Ascending aorta (tissue), 2 donors: ENCODE data around the gene SLC14A1. TPM values are rescaled to one million over a fixed set of nuclear protein-coding genes. Genes with fewer than 3 reads are reported as not detected.

Experiments used
- DNase-seq, 2 donors: peaks; one replicate each; pipeline ENCODE4 v3.0.0-alpha.2; 2019; ENCODE audit warnings: low spot score in 2 of 2
- H3K27ac ChIP-seq, 2 donors: fragments of 200-600 bp; sonication (generic); one replicate each; pipeline ENCODE4 v1.5.1; 2016 to 2017; ENCODE audit warnings: mild to moderate bottlenecking in 1 of 2
- H3K27me3 ChIP-seq: fragments of 200-600 bp; sonication (generic); one replicate; pipeline ENCODE4 v1.5.1; 2017
- H3K36me3 ChIP-seq, 2 donors: fragments of 200-600 bp; sonication (generic); one replicate each; pipeline ENCODE4 v1.5.1; 2016
- H3K4me1 ChIP-seq, 2 donors: fragments of 200-600 bp; sonication (generic); one replicate each; pipeline ENCODE4 v1.5.1; 2016 to 2017; ENCODE audit warnings: mild to moderate bottlenecking in 1 of 2
- H3K4me3 ChIP-seq, 2 donors: fragments of 200-600 bp; sonication (generic); one replicate each; pipeline ENCODE4 v1.5.1; 2016 to 2017; ENCODE audit warnings: mild to moderate bottlenecking in 1 of 2
- H3K9me3 ChIP-seq, 2 donors: fragments of 200-600 bp; sonication (generic); one replicate each; pipeline ENCODE4 v1.5.1; 2016
- intact Hi-C: fragments of 100-400 bp; cut with DNase I; formaldehyde crosslinking; loops from one replicate; pipeline ENCODE4 v1.15.1; 2023
- total RNA-seq: library from RNA; depleted of rRNA; stranded (reverse); fragments of >200 nt; gene quantifications from one replicate; pipeline ENCODE4 v1.1.0, GENCODE V29; 2016
- TF ChIP-seq, protein P1 (sequence below), 3 experiments: fragments of 200-600 bp in 2 of 3; fragments of 450-650 bp in 1 of 3; sonication (generic) in 2 of 3; IDR thresholded peaks; one replicate each; pipeline ENCODE4 v1.5.1; 2016 to 2019; ENCODE audit warnings: antibody characterized with exemption in 3 of 3, mild to moderate bottlenecking in 1 of 3, moderate library complexity in 1 of 3

SLC14A1 gene
- total RNA-seq, 1 donor from 2014 or later, result 42.7 TPM

DNA sequence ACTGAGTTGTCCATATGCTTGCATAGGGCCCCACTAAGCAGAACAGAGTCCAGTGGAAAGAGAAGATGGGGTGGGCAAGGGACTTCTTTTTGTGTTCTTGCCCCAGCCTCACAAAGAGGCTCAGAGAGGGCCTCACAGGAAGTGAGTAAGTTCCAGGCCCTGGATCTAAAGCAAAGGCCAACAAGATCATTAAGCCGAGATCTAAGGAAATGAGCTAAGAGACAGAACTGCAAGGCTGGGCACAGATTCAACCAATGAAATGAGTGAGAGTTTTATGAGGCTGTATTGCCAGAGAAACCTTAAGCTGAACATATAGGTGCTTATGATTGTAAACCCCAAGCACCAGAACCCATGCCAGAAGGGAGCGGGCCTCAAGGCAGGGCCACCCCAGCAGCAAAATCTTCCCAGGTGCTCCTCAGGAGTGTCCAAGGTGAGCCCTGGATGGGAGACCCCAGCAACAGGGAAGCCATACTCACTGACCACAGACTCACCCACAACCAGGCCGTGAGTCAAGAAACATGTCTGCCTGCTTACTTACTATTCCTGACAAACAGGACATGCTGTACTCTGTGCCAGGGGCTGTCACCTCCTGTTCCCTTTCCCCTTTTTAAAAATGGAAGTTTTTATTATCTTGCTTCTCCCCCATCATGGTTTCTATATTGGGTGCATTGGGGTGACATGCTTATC is 40.2 kb downstream of the SLC14A1 start:
- DNase-seq, result no peak
- no peaks in the 10 kb centered on the region for H3K36me3 ChIP-seq
- TF ChIP-seq, protein P1, sequence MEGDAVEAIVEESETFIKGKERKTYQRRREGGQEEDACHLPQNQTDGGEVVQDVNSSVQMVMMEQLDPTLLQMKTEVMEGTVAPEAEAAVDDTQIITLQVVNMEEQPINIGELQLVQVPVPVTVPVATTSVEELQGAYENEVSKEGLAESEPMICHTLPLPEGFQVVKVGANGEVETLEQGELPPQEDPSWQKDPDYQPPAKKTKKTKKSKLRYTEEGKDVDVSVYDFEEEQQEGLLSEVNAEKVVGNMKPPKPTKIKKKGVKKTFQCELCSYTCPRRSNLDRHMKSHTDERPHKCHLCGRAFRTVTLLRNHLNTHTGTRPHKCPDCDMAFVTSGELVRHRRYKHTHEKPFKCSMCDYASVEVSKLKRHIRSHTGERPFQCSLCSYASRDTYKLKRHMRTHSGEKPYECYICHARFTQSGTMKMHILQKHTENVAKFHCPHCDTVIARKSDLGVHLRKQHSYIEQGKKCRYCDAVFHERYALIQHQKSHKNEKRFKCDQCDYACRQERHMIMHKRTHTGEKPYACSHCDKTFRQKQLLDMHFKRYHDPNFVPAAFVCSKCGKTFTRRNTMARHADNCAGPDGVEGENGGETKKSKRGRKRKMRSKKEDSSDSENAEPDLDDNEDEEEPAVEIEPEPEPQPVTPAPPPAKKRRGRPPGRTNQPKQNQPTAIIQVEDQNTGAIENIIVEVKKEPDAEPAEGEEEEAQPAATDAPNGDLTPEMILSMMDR (IDR thresholded peaks at IDR 0.05), result no peak
- no peaks in the 10 kb centered on the region for H3K27me3 ChIP-seq
- no peaks in the 10 kb centered on the region for H3K9me3 ChIP-seq
- H3K4me3 ChIP-seq, result no peak overlapping the region
- no peak overlapping the region for H3K27ac ChIP-seq
- intact Hi-C loops, result no loop called here
- no peaks in the 10 kb centered on the region for H3K4me1 ChIP-seq

DNA sequence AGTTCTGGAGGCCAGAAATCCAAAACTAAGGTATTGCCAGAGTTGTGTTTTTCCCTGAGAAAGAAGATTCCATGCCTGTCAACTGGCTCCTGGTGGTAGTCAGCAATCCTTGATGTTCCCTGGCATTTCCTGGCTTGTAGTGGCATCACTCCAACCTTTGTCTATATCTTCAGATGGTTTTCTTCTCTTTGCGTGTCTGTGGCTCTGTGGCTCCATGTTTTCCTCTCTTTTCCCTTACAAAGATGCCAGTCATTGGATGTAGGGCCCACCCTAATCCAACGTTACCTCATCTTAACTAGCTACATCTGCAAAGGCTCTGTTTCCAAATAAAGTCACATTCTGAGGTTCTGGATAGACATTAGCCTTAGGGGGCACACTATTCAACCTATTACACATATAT is 41.8 kb downstream of the SLC14A1 start:
- no peak overlapping the region for H3K27ac ChIP-seq
- H3K4me1 ChIP-seq, result no peaks in the 10 kb centered on the region
- DNase-seq, result no peak
- no peak overlapping the region for H3K4me3 ChIP-seq
- no peaks in the 10 kb centered on the region for H3K36me3 ChIP-seq
- H3K9me3 ChIP-seq, result no peaks in the 10 kb centered on the region
- H3K27me3 ChIP-seq, result no peaks in the 10 kb centered on the region
- TF ChIP-seq, protein P1 (IDR thresholded peaks at IDR 0.05), result no peak
- intact Hi-C loops, result no loop called here

DNA sequence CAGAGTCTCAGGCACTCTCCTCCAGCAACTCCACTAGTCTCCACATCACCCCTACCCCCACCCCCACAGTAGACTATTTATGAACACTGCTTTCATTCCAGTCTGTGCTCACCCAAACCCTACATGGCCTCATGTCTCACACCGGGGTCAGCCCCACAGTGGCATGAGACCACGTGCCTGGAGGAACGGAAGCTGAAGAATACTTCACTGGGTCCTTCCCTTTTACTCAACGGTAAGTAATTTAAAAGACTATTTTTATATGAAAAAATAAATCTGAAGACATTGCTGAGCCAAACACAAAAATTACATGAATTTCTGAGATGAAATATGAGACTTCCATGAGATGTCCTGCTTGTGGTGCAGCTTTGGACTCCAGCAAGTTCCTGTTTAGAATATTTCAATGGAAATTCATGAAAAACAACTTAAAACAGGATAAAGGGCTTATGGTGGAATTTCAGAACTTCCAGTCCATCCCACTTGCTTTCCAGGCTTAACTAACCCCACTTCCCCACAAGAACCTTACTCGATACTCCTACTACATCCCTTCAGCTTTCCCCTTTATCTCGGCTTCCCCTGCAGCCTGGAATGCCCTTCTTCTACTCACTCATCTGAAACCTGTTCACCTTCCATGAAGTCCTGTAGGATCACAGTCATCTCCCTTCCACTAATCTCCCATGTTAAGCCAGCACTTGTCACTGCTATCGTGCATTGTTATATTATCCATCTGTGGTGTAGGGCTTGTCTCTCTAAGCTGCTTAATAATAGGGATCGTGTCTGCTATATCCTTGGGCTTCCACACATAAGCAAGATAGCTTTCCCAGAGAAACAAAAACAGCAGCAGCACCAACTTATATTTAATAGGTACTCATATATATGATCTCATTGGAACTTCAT is 47.9 kb downstream of the SLC14A1 start:
- DNase-seq, result peak in 1 of 2 donors; percentile 88
- peak overlapping the region; percentile 71 to 77 for H3K27ac ChIP-seq

DNA sequence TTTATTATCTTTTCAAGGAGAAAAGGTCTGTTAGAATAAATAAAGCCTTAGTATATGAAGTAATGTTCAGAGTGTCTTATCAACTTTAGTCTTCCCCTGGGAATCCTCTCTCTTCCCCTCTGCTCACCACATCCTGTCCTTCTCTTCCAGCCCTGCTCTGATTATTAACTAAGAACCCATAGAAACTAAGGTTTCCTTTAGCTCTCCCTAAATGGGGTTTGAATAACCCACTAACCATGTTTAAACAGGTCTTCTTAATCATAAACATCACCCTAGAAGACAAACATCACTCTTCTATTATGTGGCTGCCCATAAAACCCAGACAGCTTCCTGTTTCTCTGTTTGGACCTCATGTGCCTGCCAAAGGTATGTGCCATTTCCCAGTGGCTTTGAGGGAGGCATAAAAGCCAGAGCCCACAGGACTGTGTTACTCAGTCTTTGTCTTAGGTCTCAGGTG is 50.1 kb downstream of the SLC14A1 start:
- TF ChIP-seq, protein P1 (IDR thresholded peaks at IDR 0.05), result no peak
- Histone ChIP-seq H3K27ac (peak overlapping the region; percentile 67 to 77), H3K9me3 (no peaks in the 10 kb centered on the region), H3K27me3 (no peaks in the 10 kb centered on the region), H3K4me3 (no peak overlapping the region), H3K4me1 (peaks cover 0 to 10% of the 10 kb centered on the region in 2 donors), H3K36me3 (no peaks in the 10 kb centered on the region)
- DNase-seq, result no peak
- intact Hi-C loops, result loop anchor here (2.0 kb wide), 2 partner anchors 49 to 65 kb away; partner anchors contain the start of gene SLC14A1

More for the DNA sequence above, 47.9 kb downstream of the SLC14A1 start:
- no peaks in the 10 kb centered on the region for H3K9me3 ChIP-seq
- H3K27me3 ChIP-seq, result no peaks in the 10 kb centered on the region
- H3K4me1 ChIP-seq, result peaks cover 0 to 10% of the 10 kb centered on the region in 2 donors
- H3K4me3 ChIP-seq, result no peak overlapping the region
- intact Hi-C loops, result loop anchor here (1.0 kb wide), 1 partner anchor 16 kb away; no protein-coding TSS in a partner anchor
- H3K36me3 ChIP-seq, result no peaks in the 10 kb centered on the region
- TF ChIP-seq, protein P1 (IDR thresholded peaks at IDR 0.05), result no peak

DNA sequence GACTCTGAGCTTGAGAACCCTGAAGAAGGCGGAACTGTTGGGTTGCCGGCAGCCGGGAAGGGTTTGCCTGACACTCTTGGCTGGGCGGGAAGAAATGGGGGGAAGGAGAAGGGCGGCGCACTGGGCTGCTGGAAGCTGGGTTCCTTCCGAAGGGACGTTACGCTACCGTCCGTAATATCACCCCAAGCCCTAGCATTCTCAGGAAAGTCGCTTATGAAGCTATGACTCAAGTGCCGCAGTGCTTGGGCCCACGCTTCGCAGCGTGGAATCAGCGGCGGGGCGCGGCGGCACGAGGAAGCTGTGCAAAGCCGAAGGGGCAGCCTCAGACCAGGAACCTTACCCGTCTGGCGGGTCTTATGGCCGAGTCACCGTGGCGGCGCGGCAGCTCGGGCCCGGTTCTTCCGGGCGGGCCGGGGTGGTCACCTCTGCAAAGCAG is 51.3 kb downstream of the SLC14A1 start:
- peak in 1 of 2 donors; percentile 84 for DNase-seq
- Histone ChIP-seq H3K36me3 (no peaks in the 10 kb centered on the region), H3K9me3 (no peaks in the 10 kb centered on the region), H3K27ac (peak overlapping the region; percentile 77 to 84), H3K27me3 (no peaks in the 10 kb centered on the region), H3K4me1 (peaks cover 0 to 10% of the 10 kb centered on the region in 2 donors), H3K4me3 (peak overlapping the region; percentile 66 to 69)
- TF ChIP-seq, protein P1 (IDR thresholded peaks at IDR 0.05), result no peak
- intact Hi-C loops, result loop anchor here (1.0 to 2.0 kb wide), 3 partner anchors 19 to 64 kb away; partner anchors contain the start of gene SLC14A1
